HEK293 (cell line): ENCODE measurements around the gene NPEPL1.

Experiments
- CTCF ChIA-PET: fragments of 350-600 bp; formaldehyde crosslinking; extraction: SDS; loops from one replicate; lab custom pipeline; 2021; ENCODE audit warnings: antibody characterized with exemption; lab: Yijun Ruan, JAX
- POLR2A ChIA-PET: fragments of 300-600 bp; formaldehyde crosslinking; extraction: SDS; loops from one replicate; lab custom pipeline; 2020; ENCODE audit warnings: antibody characterized with exemption, inconsistent platforms; lab: Yijun Ruan, JAX
- H3K27ac ChIP-seq: fragments of 200-500 bp; sonication (Bioruptor generic); 2 replicates; pipeline ENCODE4 v1.5.1; 2014; ENCODE audit warnings: low read depth, low read length, control low read depth, inconsistent platforms; ENCODE audit errors: extremely low read depth
- H3K36me3 ChIP-seq, 2 experiments: fragments of 200-500 bp in 1 of 2; sonication (Bioruptor generic) in 1 of 2; 1 replicate in 1 of 2; 2 replicates in 1 of 2; pipeline ENCODE4 v1.5.1; 2014 to 2017; ENCODE audit warnings: inconsistent platforms in 2 of 2, low read length in 2 of 2; ENCODE audit not compliant: control insufficient read depth in 2 of 2, insufficient read depth in 1 of 2
- H3K4me1 ChIP-seq: fragments of 200-500 bp; sonication (Bioruptor generic); 2 replicates; pipeline ENCODE4 v1.5.1; 2014; ENCODE audit warnings: mild to moderate bottlenecking, low read length, inconsistent platforms; ENCODE audit not compliant: control insufficient read depth, insufficient read depth
- H3K4me3 ChIP-seq: 2 replicates; pipeline ENCODE4 v1.5.1; 2011; ENCODE audit warnings: low read depth, mild to moderate bottlenecking, control low read depth, low read length, moderate library complexity
- H3K9me3 ChIP-seq: fragments of 200-500 bp; sonication (Bioruptor generic); 2 replicates; pipeline ENCODE4 v1.5.1; 2014; ENCODE audit warnings: low read depth, low read length, inconsistent platforms; ENCODE audit not compliant: control insufficient read depth, insufficient read depth
- PRDM1 ChIP-seq: fragments of 450-650 bp; formaldehyde crosslinking; IDR thresholded peaks from 2 replicates; pipeline ENCODE4; 2016; ENCODE audit warnings: missing biosample characterization, missing genetic modification characterization
- PRDM6 ChIP-seq: fragments of 450-650 bp; formaldehyde crosslinking; IDR thresholded peaks from 2 replicates; pipeline ENCODE4 v1.5.1; 2017; ENCODE audit warnings: missing biosample characterization, missing genetic modification characterization
- RBAK ChIP-seq: fragments of 450-650 bp; formaldehyde crosslinking; IDR thresholded peaks from 2 replicates; pipeline ENCODE4 v1.5.1; 2016; ENCODE audit warnings: missing biosample characterization, missing genetic modification characterization
- ZBTB1 ChIP-seq: fragments of 450-650 bp; formaldehyde crosslinking; IDR thresholded peaks from 2 replicates; pipeline ENCODE4 v1.5.1; 2016; ENCODE audit warnings: missing biosample characterization, missing genetic modification characterization
- ZIC2 ChIP-seq: fragments of 450-650 bp; formaldehyde crosslinking; IDR thresholded peaks from 2 replicates; pipeline ENCODE4 v1.5.1; 2016; ENCODE audit warnings: missing biosample characterization, missing genetic modification characterization
- ZNF133 ChIP-seq: fragments of 450-650 bp; formaldehyde crosslinking; IDR thresholded peaks from 2 replicates; pipeline ENCODE4 v1.5.1; 2016; ENCODE audit warnings: missing biosample characterization, missing genetic modification characterization
- ZNF138 ChIP-seq: fragments of 450-650 bp; formaldehyde crosslinking; IDR thresholded peaks from 2 replicates; pipeline ENCODE4 v1.5.1; 2016; ENCODE audit warnings: missing biosample characterization, missing genetic modification characterization, borderline replicate concordance
- ZNF248 ChIP-seq: fragments of 450-650 bp; formaldehyde crosslinking; IDR thresholded peaks from 2 replicates; pipeline ENCODE4 v1.5.1; 2017; ENCODE audit warnings: missing biosample characterization, missing genetic modification characterization
- ZNF302 ChIP-seq: fragments of 450-650 bp; formaldehyde crosslinking; IDR thresholded peaks from 2 replicates; pipeline ENCODE4 v1.5.1; 2016; ENCODE audit warnings: missing biosample characterization, missing genetic modification characterization, low read depth
- ZNF335 ChIP-seq: fragments of 450-650 bp; formaldehyde crosslinking; conservative IDR thresholded peaks from 2 replicates; pipeline ENCODE4 v1.5.1; 2016; ENCODE audit warnings: missing biosample characterization, missing genetic modification characterization
- ZNF341 ChIP-seq: fragments of 450-650 bp; formaldehyde crosslinking; IDR thresholded peaks from 2 replicates; pipeline ENCODE4; 2016; ENCODE audit warnings: low read depth, missing biosample characterization, missing genetic modification characterization
- ZNF416 ChIP-seq: fragments of 450-650 bp; formaldehyde crosslinking; IDR thresholded peaks from 2 replicates; pipeline ENCODE4 v1.5.1; 2016; ENCODE audit warnings: missing biosample characterization, missing genetic modification characterization
- ZNF561 ChIP-seq: fragments of 450-650 bp; IDR thresholded peaks from 2 replicates; pipeline ENCODE4 v1.5.1; 2018; ENCODE audit warnings: missing biosample characterization, missing genetic modification characterization, borderline replicate concordance
- ZNF596 ChIP-seq: fragments of 450-650 bp; IDR thresholded peaks from 2 replicates; pipeline ENCODE4 v1.5.0; 2018; ENCODE audit warnings: missing biosample characterization, mild to moderate bottlenecking, missing genetic modification characterization, moderate library complexity
- ZNF610 ChIP-seq: fragments of 450-650 bp; formaldehyde crosslinking; IDR thresholded peaks from 2 replicates; pipeline ENCODE4 v1.5.1; 2016; ENCODE audit warnings: missing biosample characterization, missing genetic modification characterization, borderline replicate concordance
- ZNF639 ChIP-seq: fragments of 450-650 bp; formaldehyde crosslinking; IDR thresholded peaks from 2 replicates; pipeline ENCODE4 v1.5.1; 2016; ENCODE audit warnings: missing biosample characterization, missing genetic modification characterization
- ZNF768 ChIP-seq: fragments of 450-650 bp; formaldehyde crosslinking; IDR thresholded peaks from 2 replicates; pipeline ENCODE4 v1.5.1; 2018; ENCODE audit warnings: missing biosample characterization, mild to moderate bottlenecking, missing genetic modification characterization
- ZSCAN30 ChIP-seq: fragments of 450-650 bp; IDR thresholded peaks from 2 replicates; pipeline ENCODE4 v1.5.1; 2018; ENCODE audit warnings: missing biosample characterization, mild to moderate bottlenecking, missing genetic modification characterization, moderate library complexity
- ZXDB ChIP-seq: fragments of 450-650 bp; formaldehyde crosslinking; IDR thresholded peaks from 2 replicates; pipeline ENCODE4 v1.5.1; 2016; ENCODE audit warnings: missing biosample characterization, missing genetic modification characterization

The NPEPL1 gene

GRCh38 chr20:58656831-58657230 is 35.8 kb upstream of the NPEPL1 start:
- POLR2A ChIA-PET: no interaction called here
- peaks cover 19% of the 10 kb centered on the region for H3K4me1 ChIP-seq
- TF ChIP-seq ZSCAN30: no peak
- no peak for TF ChIP-seq ZIC2 (tag by site-specific recombination)
- TF ChIP-seq ZNF248 (tag by site-specific recombination): no peak
- no peak for TF ChIP-seq ZNF610 (tag by site-specific recombination)
- no peak for TF ChIP-seq ZNF138 (tag by site-specific recombination)
- TF ChIP-seq ZNF335 (tag by site-specific recombination): 0 out of 2 replicates have a peak, but pooled peaks have one; percentile 17
- no peak for TF ChIP-seq ZNF133 (tag by site-specific recombination)
- TF ChIP-seq ZNF596 (tag by site-specific recombination): no peak
- no peak overlapping the region for H3K27ac ChIP-seq
- H3K9me3 ChIP-seq: no peaks in the 10 kb centered on the region
- no peak overlapping the region for H3K4me3 ChIP-seq
- CTCF ChIA-PET: interaction anchor here (0.6 to 1.0 kb wide), 3 partner anchors 31 to 175 kb away, joined by 3 to 6 read pairs (median 3); no protein-coding TSS in a partner anchor
- peaks cover 0 to 30% of the 10 kb centered on the region in 2 experiments; a peak in 1 of 3 replicates for H3K36me3 ChIP-seq

- H3K4me1 ChIP-seq: peaks cover 19% of the 10 kb centered on the region
- H3K27ac ChIP-seq: no peak overlapping the region
- TF ChIP-seq ZNF335 (tag by site-specific recombination) (no peak), PRDM6 (tag by site-specific recombination) (peak; percentile 79), PRDM1 (tag by site-specific recombination) (peak; percentile 35; the same call in 1 of the 2 replicates), ZBTB1 (tag by site-specific recombination) (no peak)
- CTCF ChIA-PET: interaction anchor here (0.6 to 1.0 kb wide), 3 partner anchors 32 to 175 kb away, joined by 3 to 6 read pairs (median 3); no protein-coding TSS in a partner anchor
- H3K4me3 ChIP-seq: no peak overlapping the region
- POLR2A ChIA-PET: no interaction called here
- H3K36me3 ChIP-seq: peaks cover 0 to 34% of the 10 kb centered on the region in 2 experiments; a peak in 1 of 3 replicates
- no peaks in the 10 kb centered on the region for H3K9me3 ChIP-seq
Observed at GRCh38 chr20:58657262-58657661, 35.3 kb upstream of the NPEPL1 start.

GRCh38 chr20:58657986-58658385 is 34.6 kb upstream of the NPEPL1 start:
- peaks cover 19% of the 10 kb centered on the region for H3K4me1 ChIP-seq
- no peaks in the 10 kb centered on the region for H3K9me3 ChIP-seq
- TF ChIP-seq ZNF341 (tag by site-specific recombination) (no peak), RBAK (tag by site-specific recombination) (no peak), ZNF561 (tag by site-specific recombination) (no peak), ZNF302 (tag by site-specific recombination) (no peak), ZNF768 (no peak), ZXDB (tag by site-specific recombination) (no peak), ZNF335 (tag by site-specific recombination) (no peak), ZNF416 (tag by site-specific recombination) (no peak), ZNF639 (tag by site-specific recombination) (no peak)
- CTCF ChIA-PET: interaction anchor here (0.8 kb wide), 1 partner anchor 38 kb away, joined by 4 read pairs; no protein-coding TSS in a partner anchor
- H3K27ac ChIP-seq: no peak overlapping the region
- peaks cover 4 to 37% of the 10 kb centered on the region in 2 experiments for H3K36me3 ChIP-seq
- H3K4me3 ChIP-seq: no peak overlapping the region
- POLR2A ChIA-PET: no interaction called here
